Activated CD4-positive, CD25-positive, alpha-beta regulatory T cell treated with anti-CD3 and anti-CD28 coated beads, Interleukin-2, amount 50 U/mL, for 16 hours (primary cell): ENCODE measurements around the gene NME2.

ENCODE experiments used
- DNase-seq: peaks from one replicate; pipeline ENCODE4 v3.0.0-alpha.2; 2020; ENCODE audit warnings: low read depth, low spot score

Gene NME2

GRCh38 chr17:51200846-51201245 lies 34.6 kb downstream of the NME2 start:
- no peak for DNase-seq

- DNase-seq, result no peak
Observed at GRCh38 chr17:51203838-51204237, 37.6 kb downstream of the NME2 start.

- no peak for DNase-seq
Observed at GRCh38 chr17:51214920-51215319, 48.7 kb downstream of the NME2 start.

GRCh38 chr17:51217946-51218345 lies 51.7 kb downstream of the NME2 start:
- no peak for DNase-seq

- no peak for DNase-seq
Observed at GRCh38 chr17:51221322-51221721, 55.1 kb downstream of the NME2 start.
